Measurements from ENCODE around the gene HDAC4.

DNA sequence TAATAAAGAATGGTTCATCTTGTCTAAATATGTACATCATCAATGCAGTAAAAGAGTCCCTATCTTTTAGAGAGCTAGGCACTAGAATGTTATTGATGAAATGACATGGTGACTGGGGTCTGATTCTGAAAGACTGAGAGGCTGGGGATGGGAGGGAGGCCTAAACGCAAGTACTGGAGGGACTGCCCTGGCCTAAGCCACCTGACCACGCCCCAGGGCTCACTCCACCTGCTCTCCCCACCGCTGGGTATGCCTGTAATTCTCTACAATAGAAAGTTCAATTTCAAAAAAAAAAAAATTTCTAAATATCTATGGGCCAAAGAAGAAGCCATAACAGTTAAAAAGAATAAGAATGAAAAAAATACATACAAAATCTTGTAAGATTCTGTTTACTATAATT lies 194.0 kb downstream of the HDAC4 start:
- TF ChIP-seq, protein P1, sequence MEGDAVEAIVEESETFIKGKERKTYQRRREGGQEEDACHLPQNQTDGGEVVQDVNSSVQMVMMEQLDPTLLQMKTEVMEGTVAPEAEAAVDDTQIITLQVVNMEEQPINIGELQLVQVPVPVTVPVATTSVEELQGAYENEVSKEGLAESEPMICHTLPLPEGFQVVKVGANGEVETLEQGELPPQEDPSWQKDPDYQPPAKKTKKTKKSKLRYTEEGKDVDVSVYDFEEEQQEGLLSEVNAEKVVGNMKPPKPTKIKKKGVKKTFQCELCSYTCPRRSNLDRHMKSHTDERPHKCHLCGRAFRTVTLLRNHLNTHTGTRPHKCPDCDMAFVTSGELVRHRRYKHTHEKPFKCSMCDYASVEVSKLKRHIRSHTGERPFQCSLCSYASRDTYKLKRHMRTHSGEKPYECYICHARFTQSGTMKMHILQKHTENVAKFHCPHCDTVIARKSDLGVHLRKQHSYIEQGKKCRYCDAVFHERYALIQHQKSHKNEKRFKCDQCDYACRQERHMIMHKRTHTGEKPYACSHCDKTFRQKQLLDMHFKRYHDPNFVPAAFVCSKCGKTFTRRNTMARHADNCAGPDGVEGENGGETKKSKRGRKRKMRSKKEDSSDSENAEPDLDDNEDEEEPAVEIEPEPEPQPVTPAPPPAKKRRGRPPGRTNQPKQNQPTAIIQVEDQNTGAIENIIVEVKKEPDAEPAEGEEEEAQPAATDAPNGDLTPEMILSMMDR (conservative IDR thresholded peaks at IDR 0.05; ENCODE audit: low read length), result no peak
- no peak for TF ChIP-seq EZH2phosphoT487 (IDR thresholded peaks at IDR 0.05; ENCODE audit: borderline replicate concordance)

Data from Loucy (cell line).